GM21737 (cell line): ENCODE data around the gene POLR3GL.
"Not testable (repeated sequence)": the region's sequence is repeated elsewhere in the genome, so short reads cannot be mapped to it uniquely, and the experiment has no call there.

Experiments used
- ATAC-seq: cut with Tn5 transposase; IDR thresholded peaks from one replicate; pipeline ENCODE4 v1.9.1; 2021; ENCODE audit warnings: mild to moderate bottlenecking, moderate library complexity; ENCODE audit not compliant: unreplicated experiment

The POLR3GL gene, protein sequence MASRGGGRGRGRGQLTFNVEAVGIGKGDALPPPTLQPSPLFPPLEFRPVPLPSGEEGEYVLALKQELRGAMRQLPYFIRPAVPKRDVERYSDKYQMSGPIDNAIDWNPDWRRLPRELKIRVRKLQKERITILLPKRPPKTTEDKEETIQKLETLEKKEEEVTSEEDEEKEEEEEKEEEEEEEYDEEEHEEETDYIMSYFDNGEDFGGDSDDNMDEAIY

GRCh38 chr1:145964328-145965118 lies at the start of gene POLR3GL, which contains the start of gene ANKRD34A:
Gene POLR3GL, plus strand, starts transcription at chr1:145964690. Its CDS starts 10,176 bp downstream, at chr1:145974866.
Gene ANKRD34A, minus strand, starts transcription at chr1:145964575. Its CDS starts 2,816 bp downstream, at chr1:145961759.
- ATAC-seq = peak; percentile 92

GRCh38 chr1:145916745-145917144 lies 47.7 kb upstream of the POLR3GL start:
- ATAC-seq = no peak

DNA sequence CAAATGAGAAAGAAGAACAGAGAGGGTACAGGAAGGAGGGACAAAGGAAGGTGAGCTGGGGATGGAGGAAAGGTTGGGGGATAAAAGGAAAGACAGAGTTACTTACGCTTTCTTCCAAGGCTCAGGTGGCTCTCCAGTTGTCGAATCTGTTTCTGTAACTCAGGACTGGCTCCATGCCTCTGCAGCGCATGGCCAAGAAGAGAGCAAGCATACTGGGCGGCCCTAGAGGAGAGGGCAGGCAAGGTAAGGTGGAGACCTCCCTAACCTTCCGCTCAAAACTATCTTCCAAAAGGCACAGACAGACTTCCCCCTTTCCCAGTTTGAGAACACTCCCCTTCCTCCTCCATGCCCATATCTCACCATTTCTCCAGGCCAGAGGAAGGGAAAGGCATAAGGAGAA lies 46.9 kb upstream of the POLR3GL start:
- no peak for ATAC-seq

- ATAC-seq = peak; percentile 75
Measured at GRCh38 chr1:145918144-145918991, 46.1 kb upstream of the POLR3GL start, which contains the start of gene PEX11B. Gene PEX11B, minus strand, starts transcription at chr1:145918717. Its CDS starts 29 bp downstream, at chr1:145918688.

GRCh38 chr1:145918992-145919939 lies 45.2 kb upstream of the POLR3GL start:
- peak; percentile 72 for ATAC-seq

DNA sequence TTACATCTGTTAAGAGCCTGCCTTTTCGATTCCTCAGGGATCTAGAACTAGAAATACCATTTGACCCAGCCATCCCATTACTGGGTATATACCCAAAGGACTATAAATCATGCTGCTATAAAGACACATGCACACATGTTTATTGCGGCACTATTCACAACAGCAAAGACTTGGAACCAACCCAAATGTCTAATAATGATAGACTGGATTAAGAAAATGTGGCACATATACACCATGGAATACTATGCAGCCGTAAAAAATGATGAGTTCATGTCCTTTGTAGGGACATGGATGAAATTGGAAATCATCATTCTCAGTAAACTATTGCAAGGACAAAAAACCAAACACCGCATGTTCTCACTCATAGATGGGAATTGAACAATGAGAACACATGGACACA lies 44.2 kb upstream of the POLR3GL start:
- ATAC-seq = not testable (repeated sequence)

DNA sequence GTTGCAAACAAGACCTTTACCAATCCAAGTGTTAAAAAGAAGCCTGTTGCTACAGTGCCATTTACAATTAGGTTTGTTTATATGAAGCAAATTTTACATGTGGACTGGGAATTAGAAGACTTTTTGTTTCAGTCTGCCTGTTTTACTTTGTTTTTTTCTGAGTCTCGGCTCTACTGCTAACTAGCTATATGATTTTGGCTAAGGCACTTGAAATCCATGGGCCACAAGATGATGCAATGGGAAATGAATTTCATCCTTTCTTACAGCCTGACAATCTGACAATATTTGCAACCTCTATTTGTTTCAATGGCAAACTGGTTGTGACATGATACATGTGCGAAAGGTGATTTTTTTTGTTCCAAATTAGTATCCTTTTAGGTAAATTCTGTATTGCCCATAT lies 42.2 kb upstream of the POLR3GL start:
- ATAC-seq = no peak

DNA sequence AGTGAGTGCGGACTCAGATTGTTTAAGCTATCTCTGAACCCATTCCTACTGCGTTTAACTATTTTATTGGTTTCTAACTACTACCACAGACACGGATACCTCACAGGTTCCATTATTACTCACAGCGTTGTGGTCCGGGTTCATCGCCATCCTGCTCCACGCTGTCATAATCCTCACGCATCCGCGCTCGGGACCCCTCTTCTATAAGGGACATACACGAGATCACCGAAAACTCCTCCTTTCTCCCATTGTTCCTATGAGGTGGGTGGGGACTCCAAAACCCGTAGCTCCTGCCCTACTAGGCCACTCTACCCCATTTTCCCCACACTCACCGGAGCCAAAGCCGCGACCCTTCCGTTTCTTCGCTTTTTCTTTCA lies 37.8 kb upstream of the POLR3GL start:
- no peak for ATAC-seq

DNA sequence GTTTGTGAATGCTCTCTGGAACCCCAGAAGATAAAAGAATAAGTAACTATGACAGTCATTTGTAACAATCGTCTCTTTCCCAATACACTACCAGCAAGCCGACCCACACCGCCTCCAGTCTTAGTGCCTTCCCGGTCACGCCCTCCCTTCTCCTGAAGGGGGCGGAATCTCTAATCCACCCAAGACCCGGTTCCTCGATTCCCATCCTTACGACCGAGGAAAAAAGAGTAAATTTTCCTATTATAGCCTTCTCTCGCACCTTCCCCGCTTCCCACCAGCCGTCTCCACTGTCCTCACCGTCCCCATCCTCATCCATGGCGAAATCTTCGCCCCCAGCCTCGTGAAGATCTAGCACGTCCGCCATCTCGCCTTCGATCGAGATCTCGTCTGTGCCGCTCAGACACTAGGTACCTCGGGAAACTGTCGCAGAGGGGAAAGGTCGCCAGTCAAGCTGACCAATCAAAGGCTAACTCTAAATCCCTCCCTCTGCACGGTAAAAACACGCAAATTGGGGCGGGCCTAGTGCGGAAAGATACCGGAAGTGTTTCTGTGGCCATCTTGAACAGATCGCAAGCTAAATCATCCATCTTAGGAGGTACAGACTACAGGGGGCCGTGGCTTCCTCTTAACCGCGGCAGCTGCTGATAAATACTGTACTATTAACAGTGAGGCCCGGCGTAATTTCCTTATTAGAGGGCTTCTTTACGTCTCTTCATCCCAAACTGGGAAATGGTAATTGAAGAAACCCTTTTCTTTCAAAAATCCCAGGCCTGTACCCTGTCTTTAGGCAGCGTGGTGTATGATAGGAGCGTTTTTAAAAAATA lies 37.2 kb upstream of the POLR3GL start, which contains the start of gene RBM8A:
RBM8A (minus strand) TSS at position 422 of the 824 bp plus-strand sequence; CDS start at position 364, 58 bp downstream.
- peak; percentile 95 for ATAC-seq

DNA sequence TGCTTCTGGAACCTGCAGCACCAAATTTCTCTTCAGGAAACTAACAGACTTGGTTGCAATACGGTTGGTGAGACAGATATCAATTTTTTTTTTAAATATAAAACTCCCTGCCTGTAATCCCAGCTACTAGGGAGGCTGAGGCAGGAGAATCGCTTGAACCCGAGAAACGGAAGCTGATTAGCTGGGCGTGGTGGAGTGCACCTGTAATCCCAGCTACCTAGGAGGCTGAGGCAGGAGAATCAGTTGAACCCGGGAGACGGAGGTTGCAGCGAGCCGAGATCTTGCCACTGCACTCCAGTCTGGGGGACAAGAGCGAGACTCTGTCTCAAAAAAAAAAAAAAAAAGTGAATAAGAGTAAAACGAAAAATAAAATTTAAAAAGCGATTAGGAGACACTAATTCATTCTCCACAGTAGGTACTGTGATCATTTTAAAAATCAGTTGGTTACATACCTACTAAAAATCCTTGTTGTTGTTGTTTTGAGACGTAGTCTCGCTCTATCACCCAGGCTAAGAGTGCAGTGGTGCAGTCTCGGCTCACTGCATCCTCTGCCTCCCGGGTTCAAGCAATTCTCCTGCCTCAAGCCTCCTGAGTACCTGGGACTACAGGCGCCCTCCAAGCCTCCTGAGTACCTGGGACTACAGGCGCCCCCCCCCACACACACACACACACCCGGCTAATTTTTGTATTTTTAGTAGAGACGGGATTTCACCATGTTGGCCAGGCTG lies 36.4 kb upstream of the POLR3GL start:
- no peak for ATAC-seq

GRCh38 chr1:145932522-145933009 lies 31.9 kb upstream of the POLR3GL start:
- not testable (repeated sequence) for ATAC-seq

DNA sequence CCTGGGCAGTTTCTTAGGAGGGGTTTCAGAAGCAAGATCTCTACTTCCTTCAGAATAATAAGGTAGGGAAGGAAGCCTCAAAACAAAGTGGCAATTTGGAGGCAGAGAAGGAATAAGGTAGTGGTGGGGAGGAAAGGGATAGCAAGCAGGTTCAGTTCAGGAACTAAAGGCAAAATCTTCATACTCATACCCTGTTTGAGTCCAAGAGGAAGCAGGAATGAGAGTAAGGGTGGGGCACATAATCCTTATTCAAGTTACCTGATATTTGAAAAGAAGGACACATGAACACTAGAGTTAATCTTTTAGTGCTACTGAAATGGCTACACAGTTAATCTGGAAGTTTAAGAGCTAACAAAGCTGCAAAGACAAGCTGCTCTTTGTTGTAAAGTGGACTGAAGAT lies 28.8 kb upstream of the POLR3GL start:
- no peak for ATAC-seq

DNA sequence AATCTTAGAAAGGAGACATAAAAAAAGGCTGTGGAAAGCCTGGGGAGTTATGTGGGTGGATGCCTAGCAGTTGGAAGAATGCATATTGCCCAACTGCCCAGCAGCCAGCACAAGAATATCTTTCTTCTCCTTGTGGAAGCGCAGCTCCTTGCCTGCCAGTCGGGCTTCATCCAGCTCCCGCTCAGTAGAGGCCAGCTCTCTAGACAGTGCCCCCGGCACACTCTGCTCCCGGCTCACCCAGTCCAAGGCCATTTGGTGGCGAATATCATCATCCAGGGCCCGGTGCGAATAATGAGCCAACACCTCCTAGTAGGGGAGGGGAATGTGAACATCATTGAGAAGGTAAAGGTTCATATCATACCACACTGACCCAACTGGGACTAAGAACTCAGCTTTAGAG lies 28.2 kb upstream of the POLR3GL start:
- no peak for ATAC-seq

- ATAC-seq = no peak
Measured at GRCh38 chr1:145937436-145937835, 27.1 kb upstream of the POLR3GL start.

DNA sequence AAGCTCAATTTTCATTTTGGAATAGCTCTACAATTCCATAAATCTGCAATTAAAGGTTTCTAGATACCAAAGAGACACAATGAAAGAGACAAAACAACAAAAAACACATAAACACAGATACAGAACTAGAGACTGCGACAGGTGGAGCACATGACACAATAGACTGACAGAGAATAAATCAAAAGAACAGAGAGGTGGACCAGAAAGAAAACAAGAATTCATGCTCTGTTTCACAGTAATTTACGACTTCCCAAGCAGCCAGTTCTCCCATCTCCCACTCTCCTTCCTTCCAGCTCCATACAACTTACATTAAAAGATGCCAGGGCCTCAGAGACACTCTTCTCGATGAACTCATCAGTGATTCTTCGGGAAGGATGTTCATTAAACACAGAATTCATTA lies 22.1 kb upstream of the POLR3GL start:
- no peak for ATAC-seq

GRCh38 chr1:145942871-145943270 lies 21.6 kb upstream of the POLR3GL start:
- ATAC-seq = no peak

DNA sequence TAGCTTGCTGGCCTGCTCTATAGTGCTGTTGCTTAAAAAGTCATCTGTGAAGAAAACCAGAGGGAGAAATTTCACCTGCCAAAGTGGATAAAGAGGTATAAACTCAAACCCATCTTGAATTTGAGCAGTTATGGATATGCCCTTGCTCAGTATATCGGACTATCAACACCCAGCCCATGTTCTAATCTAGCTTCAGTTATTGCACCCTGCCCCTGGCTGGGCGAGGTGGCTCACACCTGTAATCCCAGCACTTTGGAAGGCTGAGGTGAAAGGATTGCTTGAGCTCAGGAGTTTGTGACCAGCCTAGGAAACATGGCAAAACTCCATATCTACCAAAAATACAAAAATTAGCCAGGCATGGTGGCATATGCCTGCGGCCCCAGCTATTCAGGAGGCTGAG lies 20.0 kb upstream of the POLR3GL start:
- no peak for ATAC-seq

GRCh38 chr1:145946477-145946986 lies 18.0 kb upstream of the POLR3GL start:
- ATAC-seq = no peak
